NCI-H460 (cell line): Measurements from ENCODE around the gene ARL4D. TPM values are rescaled to one million over a fixed set of nuclear protein-coding genes. Genes with fewer than 3 reads are reported as not detected.
"Not testable (repeated sequence)": the region's sequence is repeated elsewhere in the genome, so short reads cannot be mapped to it uniquely, and the experiment has no call there.

Source experiments
- DNase-seq: peaks from one replicate; pipeline ENCODE4 v3.0.0-alpha.2; 2016; ENCODE audit warnings: low read depth; ENCODE audit errors: extremely low read depth
- total RNA-seq: library from RNA; depleted of rRNA; stranded (reverse); fragments of >200 nt; shearing (Covaris generic); gene quantifications from 2 replicates; pipeline ENCODE4 v1.2.3, GENCODE V29; 2014

Gene ARL4D
- total RNA-seq, 1 experiment from 2014 or later = 84.7 TPM

DNA sequence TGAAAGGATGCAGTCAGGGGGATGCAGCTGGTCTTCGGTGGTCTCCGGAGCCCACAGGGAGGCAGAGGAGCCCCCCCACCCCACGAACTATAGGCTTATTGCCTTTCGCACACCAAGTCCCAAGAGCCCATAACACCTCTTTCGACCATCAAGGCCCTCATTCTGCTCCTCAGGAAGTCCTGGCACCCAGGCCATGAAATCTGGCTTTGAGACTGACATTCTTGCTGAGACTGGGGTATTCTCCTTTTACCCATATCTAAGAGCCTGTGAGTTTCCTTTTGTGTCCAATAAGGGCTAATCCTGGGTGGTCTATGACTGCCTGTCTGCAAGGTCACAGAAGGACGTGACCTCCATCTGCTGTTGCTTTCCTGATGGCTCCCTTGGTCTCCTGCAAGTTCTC, 6.4 kb upstream of the ARL4D start:
- no peak for DNase-seq

DNA sequence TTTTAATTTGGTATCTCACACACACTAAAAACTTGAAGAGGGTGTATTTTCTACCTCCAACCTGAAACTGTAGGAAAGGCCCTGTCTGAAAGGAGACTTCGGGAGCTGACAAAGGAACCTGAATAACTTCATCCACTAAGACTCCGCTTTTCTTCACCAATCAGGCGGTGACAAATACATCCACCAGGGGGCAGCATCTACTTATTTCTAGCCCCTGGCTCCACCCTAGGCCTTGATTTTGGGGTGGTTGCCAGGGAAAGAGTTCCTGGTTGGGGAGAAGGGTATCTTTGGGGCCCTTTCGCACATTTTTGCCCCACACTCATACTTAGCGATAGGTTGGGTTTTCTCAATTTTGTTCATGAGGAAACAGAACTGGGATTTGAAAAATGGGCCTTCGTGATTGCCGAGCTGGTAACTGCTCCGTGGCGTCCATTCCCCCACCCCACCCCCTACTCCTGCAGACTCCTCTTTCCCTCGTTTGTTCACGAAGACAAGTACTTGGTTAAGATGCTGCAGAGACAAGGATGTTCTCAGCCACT, 4.8 kb upstream of the ARL4D start:
- DNase-seq = peak; percentile 92

DNA sequence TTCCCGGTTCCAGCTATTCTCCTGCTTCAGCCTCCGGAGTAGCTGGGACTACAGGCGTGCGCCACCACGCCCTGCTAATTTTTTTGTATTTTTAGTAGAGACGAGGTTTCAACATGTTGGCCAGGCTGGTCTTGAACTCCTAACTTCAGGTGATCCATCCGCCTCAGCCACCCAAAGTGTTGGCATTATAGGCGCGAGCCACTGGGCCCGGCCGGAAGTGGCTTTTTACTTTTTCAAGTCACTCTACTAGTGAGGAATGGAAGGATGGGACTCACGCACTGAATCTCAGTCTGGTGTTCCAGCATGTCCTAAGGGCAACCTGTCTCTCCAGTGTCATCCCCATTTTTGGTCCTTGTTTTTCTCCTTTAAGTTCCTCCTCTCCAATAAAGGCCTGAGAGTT, 4.1 kb upstream of the ARL4D start:
- not testable (repeated sequence) for DNase-seq

DNA sequence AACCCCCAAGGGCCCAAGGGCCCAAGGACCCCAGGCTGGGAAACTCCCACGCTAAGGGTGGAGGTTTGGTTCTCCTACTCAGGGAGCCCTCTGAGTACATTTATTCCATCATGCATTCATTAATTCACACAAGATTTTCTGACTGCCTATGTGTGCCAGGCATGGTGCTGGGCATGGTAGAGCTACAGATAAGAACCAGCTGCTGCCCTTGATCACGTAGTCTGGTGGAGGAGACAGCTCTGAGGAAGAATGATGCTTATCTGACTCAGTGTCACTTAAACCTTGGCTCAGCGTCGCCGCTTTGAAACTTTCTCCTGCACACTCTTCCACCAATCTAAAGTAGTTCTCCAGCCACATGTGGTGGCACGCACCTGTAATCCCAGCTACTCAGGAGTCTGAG, 3.6 kb upstream of the ARL4D start:
- DNase-seq = no peak

DNA sequence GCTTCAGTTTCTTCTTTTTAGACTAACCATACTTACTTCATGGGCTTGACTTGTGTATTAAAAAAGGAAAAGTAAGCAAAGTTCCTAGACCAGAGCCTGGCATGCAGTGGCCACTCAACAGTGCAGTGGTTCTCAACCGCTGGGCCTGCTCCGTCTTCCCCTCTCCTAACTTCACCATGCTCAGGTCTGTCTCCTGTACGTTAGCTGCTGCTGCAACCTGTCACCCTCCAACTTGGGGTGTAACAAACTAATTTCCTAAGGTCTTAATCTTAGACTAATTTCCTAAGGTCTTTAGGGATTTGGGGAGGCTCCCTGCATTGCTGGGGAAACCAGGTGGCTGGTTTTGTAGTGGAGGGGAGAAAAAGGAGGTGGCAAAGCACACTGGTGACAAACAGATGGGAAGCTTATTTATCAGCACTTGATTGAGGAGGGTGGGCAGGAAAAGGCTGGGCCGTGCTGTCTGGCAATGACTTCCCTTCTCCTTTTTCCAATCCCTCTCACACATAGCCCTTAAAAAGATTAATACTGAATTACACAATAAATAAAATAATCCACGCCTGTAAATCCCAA, 2.2 kb upstream of the ARL4D start:
- DNase-seq = no peak

DNA sequence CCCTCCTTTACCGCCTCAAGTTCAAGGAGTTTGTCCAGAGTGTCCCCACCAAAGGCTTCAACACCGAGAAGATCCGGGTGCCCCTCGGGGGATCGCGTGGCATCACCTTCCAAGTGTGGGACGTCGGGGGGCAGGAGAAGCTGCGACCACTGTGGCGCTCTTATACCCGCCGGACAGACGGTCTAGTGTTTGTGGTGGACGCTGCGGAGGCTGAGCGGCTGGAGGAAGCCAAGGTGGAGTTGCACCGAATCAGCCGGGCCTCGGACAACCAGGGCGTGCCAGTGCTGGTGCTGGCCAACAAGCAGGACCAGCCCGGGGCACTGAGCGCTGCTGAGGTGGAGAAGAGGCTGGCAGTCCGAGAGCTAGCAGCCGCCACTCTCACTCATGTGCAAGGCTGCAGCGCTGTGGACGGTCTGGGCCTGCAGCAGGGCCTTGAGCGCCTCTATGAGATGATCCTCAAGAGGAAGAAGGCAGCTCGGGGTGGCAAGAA, 1.1 kb downstream of the ARL4D start:
- no peak for DNase-seq

DNA sequence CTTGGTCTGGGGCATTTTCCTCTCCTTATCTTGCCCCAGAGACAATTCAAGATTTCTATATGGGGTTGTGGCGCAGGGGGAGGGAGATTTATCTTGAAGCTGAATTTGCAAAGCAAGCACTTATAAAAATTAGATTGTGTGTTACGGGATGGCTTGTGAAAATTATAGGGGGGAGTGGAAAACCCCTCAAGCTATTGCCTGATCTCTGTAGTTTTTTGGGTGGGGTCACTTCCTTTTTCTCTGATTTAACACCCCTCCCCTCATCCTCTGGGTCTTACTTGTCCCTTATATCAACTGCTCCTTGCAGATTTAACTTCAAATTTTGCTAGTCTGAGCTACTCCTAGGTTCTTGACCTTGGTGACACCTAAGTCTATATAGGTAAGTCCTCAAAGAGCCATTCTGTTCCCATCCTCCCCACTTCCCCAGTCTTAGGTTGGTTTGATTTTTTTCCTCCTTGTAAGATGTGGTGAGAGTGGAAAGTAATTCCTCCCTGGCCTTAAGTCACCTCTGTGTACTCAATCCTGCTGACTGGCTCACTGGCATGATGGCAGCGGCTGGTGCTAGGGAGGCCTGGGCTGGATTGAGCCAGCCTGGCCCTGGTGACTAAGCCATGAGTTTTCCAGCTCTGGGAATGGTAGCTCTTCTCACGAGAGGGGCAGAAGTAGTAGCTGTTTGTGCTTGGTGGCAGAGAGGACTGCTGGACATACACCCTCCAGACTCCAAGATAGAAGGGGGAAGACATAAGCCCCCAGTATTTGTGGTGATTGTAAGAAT, 2.3 kb downstream of the ARL4D start:
- DNase-seq = no peak

DNA sequence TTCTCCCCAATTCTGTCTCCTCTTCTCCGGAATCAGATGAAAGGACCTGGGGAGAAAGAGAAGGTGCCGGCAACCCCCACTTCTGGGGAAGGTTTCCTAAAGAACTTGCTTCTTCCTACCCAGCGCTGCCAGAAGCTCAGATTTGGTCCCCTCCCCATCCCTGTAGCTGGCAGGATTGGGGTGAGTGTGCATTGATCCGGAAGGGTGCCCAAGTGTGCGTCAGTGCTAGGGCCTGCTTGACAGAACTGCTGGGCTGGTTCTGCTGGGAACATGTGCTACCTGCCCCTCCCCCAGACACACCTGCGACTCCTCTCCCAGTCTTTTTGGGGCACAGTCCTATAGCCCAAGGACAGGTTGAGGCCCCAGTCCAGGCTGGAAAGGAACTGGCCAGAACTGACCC, 3.3 kb downstream of the ARL4D start:
- DNase-seq = no peak

DNA sequence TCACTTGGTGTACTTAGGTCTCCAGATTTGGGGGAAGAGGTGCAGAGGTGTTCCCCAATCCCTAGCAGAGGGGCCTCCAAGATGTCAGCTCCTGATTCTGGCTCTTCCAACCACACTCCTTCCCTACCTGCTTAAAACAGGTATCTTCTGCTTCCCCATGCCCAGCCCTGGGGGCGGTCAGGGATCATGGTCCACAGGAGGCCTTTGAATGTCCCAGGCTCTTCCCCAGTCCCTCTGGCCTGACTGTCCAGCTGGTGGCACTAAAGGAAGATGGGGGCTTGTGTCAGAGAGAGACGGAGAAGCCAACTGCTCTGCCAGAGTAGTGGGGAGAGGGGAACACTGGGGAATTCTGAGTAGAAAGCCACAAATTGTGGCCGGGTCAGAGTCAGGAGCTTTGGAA, 3.8 kb downstream of the ARL4D start:
- DNase-seq = no peak

DNA sequence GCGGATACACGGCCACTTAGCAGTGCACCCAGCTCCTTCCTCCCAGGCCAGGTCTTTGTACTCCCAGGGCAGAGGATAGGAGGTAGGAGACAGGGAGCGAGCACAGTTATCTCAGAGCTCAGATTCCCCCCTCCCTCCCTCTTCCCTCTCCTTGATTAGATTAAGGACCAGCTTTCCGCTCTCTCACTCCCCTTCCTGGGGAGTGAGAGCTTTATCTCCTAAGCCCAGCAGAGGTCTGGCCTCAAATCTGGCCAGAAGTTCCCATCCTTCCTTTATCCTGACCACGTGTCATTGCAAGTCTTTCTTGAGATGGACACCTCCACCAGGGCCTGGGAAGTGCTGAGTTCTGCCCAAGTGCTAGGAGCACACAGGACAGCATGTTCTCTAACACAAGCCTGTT, 5.1 kb downstream of the ARL4D start:
- DNase-seq = no peak

DNA sequence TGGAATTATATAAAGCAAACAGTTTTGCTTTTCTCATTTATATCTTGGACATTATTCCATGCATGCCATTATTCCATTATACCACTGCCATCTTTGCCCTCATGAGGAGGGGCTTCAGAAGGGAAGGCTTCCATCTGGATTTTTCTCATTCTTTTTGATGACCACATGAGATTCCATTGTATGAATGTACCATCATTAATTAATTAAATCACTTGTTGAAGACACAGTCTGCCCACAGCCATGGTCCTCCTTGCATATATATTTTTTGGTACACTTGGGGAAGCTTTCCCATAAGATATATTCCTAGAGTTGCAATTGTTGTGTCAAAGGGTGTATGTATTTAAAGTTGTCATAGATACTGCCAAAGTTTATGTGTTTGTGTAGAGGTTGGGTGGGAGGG, 7.1 kb downstream of the ARL4D start:
- no peak for DNase-seq

DNA sequence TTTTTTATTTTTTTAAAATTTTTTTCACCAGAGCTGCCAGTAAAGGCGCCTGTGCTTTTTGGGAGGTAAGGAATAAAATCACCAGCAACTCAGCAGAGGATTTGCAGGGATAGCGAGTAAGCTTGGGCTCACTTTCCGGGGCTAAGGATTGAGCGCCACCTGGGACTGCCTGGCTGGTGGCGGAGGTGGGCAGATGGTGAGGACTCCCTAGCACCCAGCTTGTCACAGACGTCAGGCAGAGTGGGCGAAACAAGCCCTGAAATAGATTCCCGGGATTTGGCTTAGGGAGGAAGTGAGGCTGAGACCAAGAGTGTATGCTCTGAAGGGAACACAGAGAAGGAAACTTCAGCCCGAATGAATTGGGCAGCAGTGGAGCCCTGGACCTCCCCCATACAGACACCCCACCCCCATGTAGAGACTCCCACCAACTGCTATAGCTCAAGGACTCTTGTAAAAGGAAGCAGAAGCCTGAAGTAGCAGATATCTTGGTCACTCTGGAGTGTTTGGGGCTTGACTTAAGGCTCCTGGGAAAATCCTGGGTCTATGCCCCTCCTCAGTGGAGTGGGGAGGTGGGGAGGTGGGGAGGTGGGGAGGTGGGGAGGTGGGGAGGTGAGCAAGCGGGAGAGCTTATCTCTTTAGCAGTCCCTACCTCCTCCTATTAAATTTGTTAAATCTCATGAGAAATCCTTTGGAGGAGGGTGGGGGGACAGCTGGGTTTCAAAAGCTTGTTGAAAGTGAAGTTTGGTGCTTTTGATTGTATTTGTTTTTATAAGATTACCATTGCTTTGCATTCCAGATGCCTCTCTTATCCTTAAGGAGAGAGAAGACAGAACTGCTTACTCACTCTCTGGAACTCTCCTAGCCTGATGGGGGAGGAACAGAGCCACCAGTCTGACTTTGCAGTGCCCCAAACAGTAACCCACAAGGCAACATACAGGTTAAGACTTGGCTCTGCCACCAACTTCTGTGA, 8.2 kb downstream of the ARL4D start:
- DNase-seq = peak; percentile 56

DNA sequence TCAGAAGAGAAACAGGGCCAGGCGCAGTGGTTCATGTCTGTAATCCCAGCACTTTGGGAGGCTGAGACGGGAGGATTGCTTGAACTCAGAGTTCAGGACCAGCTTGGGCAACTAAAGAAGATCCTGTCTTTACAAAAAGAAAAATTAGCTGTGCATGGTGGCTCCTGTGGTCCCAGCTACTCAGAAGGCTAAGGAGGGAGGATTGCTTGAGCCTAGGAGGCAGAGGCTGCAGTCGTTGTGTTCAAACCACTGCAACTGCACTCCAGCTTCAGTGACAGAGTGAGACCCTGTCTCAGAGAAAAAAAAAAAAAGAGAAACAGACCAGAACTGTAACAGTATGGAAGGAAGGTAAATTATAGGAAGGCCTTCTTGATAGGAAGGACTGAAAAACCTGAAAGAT, 10.3 kb downstream of the ARL4D start:
- DNase-seq = no peak

DNA sequence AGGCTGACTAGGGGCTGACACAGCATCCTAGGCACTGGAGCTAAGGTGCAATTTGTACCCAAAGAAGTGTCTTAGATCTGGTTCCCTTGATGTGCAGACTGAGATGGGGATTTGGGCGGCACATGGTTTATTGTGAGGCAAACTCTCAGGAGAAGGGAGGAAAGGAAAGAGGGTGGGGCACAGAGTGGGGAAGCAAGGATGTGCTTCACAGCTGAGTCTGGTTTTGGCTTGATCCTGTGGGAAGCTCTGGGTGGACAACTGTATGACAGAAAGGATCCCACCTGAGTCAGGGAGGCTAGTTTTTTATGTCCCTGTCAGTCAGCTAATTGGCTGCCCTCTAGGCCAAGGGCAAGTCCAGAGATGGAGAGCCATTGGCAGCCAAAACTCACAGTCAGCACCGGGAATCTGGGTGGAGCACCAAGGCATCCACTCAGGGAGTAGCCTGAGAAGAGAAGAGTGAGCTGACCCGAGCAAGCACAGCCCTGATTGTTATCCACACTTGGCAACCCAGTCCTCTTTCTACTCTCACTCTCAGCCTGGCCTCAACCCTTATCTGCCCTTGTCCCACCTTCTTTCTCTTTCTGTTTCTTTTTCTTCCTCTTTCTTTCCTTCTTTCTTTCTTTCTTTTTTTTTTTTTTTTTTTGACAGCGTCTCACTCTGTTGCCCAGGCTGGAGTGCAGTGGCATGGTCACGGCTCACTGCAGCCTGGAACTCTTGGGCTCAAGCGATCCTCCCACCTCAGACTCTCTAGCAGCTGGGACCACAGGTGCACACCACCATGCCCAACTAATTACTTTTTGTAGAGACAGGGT, 12.0 kb downstream of the ARL4D start:
- DNase-seq = no peak

DNA sequence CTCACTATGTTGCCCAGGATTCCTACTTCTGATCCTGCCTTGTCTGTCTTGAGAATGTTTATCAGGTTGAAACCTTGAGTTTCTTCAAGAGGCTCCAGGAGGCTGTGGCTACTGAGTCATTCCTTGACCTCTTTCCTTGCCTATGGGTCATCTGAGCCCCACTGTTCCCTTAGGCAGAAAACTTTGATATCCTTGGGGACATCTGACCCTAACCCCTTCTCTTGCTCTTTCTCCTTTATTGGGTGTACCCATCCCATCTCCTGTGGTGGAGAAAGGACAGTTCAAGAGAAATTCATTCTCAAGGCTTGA, 12.5 kb downstream of the ARL4D start:
- DNase-seq = no peak

DNA sequence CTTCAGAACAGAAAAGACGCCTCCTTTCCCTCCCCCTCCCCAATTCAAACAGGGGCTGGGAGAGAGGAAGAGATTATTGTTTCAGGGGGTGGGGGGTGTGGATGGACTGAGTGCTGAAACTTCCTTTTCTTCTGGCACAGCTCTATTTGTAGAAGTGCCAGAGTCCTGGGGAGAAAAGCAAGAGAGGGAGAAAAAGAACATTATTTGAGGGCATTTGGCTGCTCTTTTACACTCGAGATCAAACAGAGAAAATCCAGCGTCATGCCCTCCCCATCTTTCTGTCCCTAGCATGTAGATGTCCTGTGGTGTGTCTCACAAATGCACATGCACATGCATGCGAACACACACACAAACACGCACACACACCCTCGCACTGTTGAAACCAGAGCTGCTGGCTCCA, 13.0 kb downstream of the ARL4D start:
- DNase-seq = no peak

DNA sequence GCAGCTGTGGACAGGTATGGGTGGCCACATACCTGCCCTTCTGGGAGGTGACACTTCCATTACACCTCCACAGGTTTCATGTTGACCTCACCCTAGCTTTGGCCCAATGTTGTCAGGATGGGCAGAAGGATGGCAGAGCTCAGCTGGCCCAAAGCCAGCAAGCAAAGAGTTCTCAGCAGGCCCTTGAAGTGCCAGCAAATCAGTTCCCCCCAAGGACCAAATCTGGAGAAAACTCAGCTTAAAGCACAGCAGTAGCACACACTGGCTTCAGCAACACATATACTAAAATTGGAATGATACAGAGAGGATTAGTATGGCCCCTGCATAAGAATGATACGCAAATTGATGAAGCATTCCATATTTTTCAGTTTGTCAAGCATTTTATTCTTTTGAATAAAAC, 13.4 kb downstream of the ARL4D start:
- DNase-seq = no peak

DNA sequence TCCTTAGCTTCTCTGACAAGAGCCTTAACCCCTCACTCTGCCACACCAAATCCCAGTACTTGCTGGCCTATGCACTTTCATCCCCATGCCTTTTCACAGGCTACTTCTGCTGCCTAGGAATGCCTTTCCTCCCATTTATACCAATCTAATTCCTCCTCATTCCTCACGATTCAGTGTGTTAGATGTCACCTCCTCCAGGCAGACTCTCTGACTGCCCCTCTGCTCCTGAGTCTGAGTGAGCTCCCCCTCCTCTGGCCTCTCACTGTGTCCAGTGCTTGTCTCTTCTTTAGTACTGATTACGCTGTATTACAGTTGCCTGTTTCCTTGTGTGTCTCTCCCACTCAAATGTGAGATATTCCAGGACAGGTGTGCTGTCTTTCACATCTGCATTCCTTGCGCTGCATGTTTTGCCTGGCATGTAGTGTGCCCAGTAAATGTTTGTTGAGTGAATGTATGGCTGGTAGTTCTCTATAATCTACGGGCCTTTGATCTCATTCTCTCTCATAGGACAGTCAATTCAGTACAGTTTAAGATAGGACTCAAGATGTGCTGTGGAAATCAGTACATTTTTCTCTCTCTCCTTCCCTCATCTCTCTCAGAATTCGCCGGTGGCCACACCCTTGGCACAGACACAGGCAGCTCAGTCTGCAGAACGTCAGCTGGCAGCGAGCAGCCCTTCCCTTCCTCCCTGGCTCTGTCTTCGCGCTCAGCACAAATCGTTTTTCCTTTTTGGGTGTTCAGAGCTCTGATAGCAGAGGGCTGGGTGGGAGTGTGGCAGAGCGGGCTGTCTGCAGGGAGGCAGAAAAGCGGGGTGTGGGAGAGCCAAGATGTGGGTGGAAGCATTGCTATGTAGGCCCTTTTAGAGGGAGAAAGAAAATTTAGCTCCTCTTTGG, 18.5 kb downstream of the ARL4D start:
- DNase-seq = peak; percentile 50
